DMS79 treated with DMSO at 0.1 percent for 48 hours (cell line): ENCODE data around the gene ACTG2.
"Not testable (repeated sequence)": the region's sequence is repeated elsewhere in the genome, so short reads cannot be mapped to it uniquely, and the experiment has no call there.

Experiments used
- DNase-seq: peaks from one replicate; lab custom pipeline; 2025; lab: John Stamatoyannopoulos, UW

The ACTG2 gene

GRCh38 chr2:73893764-73894474 is 1.1 kb downstream of the ACTG2 start:
- no peak for DNase-seq

- DNase-seq, result no peak
Measured at GRCh38 chr2:73894475-73894850, 1.7 kb downstream of the ACTG2 start.

- DNase-seq, result no peak
Measured at GRCh38 chr2:73894877-73895276, 2.1 kb downstream of the ACTG2 start.

GRCh38 chr2:73895473-73895872 is 2.7 kb downstream of the ACTG2 start:
- no peak for DNase-seq

- DNase-seq, result no peak
Measured at GRCh38 chr2:73896362-73897239, 3.8 kb downstream of the ACTG2 start.

- DNase-seq, result no peak
Measured at GRCh38 chr2:73897240-73897583, 4.4 kb downstream of the ACTG2 start.

GRCh38 chr2:73897934-73898333 is 5.1 kb downstream of the ACTG2 start:
- no peak for DNase-seq

- DNase-seq, result no peak
Measured at GRCh38 chr2:73899801-73900336, 7.1 kb downstream of the ACTG2 start.

GRCh38 chr2:73901143-73901542 is 8.3 kb downstream of the ACTG2 start:
- DNase-seq, result no peak

GRCh38 chr2:73902284-73902683 is 9.5 kb downstream of the ACTG2 start:
- no peak for DNase-seq

- no peak for DNase-seq
Measured at GRCh38 chr2:73903313-73903712, 10.5 kb downstream of the ACTG2 start.

- not testable (repeated sequence) for DNase-seq
Measured at GRCh38 chr2:73903949-73904613, 11.3 kb downstream of the ACTG2 start.

- no peak for DNase-seq
Measured at GRCh38 chr2:73904952-73905351, 12.1 kb downstream of the ACTG2 start.

GRCh38 chr2:73906847-73907505 is 14.2 kb downstream of the ACTG2 start:
- DNase-seq, result no peak

- DNase-seq, result peak; percentile 40
Measured at GRCh38 chr2:73907840-73908452, 15.1 kb downstream of the ACTG2 start.

- DNase-seq, result no peak
Measured at GRCh38 chr2:73908689-73909652, 16.2 kb downstream of the ACTG2 start.

- no peak for DNase-seq
Measured at GRCh38 chr2:73910873-73911547, 18.2 kb downstream of the ACTG2 start.

- no peak for DNase-seq
Measured at GRCh38 chr2:73911548-73912208, 18.9 kb downstream of the ACTG2 start.

GRCh38 chr2:73913414-73914054 is 20.7 kb downstream of the ACTG2 start:
- no peak for DNase-seq
